Measurements from ENCODE around the gene ARTN.

Gene ARTN

DNA sequence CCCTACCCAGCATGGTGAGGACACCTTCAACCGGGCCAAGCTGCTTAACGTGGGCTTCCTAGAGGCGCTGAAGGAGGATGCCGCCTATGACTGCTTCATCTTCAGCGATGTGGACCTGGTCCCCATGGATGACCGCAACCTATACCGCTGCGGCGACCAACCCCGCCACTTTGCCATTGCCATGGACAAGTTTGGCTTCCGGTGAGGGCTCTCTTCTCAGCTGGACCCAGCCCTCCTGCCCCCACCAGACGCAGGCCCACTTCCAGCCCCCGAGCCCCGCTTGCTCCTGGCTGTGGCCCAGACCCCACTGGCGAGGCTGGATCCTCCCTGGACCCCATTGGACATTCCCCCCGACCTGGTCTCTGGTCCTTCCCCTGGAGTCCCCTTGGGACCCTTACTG, 51.3 kb downstream of the ARTN start:
- DNase-seq (ENCODE audit: low read depth, low spot score) = no peak

DNA sequence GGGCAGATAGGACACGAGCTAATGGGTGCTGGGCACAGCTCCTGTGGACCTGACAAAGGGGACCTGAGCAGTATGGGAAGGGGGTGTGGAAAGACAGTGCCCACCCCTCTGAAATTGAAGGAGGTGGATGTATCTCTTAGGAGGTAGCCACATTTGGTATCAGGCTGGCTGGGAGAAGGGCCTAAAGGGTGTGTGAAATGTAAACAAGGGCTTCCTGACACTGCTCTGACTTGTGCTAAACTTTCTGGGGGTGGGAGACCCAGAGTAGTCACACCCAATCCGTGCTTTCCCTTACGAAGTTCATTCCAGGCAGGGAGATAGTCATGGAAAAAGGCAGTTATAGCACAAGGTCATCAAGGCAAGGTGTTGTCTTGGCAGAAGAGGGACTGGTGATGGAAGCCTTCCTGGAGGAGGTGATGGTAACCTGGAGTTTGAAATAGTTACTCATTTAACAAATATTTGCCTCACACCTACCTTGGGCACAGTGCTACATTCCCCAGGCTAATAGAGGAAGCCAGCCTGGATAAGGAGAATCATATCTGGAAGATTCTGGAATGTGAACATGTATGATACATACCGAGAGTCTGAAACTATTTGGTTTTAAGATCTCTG, 52.5 kb downstream of the ARTN start:
- no peak for DNase-seq (ENCODE audit: low read depth, low spot score)

DNA sequence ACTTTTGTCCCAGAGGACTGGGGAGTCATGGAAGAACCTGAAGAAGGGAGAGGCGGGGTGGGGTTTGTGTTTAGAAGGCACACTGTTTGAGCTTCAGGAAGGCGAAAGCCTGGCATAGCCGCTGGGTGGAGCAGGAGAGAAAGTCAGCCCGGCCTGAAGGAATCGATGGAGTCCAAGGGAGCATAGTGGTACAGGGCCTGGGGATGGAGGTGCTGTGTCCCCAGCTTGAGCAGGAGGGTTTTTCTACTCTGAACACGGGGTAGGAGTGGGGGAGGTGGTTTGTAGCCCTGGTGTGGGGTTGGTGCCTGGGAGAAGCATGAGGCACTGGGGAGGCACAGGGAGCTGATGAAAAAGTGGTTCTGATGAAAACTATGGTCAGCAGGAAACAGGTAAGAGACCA, 53.1 kb downstream of the ARTN start:
- DNase-seq (ENCODE audit: low read depth, low spot score) = no peak
